Fibroblast of lung (primary cell): ENCODE results near the gene IGSF11. TPM values are rescaled to one million over a fixed set of nuclear protein-coding genes. Genes with fewer than 3 reads are reported as not detected.

Source experiments
- DNase-seq, 2 donors: peaks; one replicate each; pipeline versions ENCODE4 v3.0.0 to v3.0.0-alpha.2; 2010; ENCODE audit warnings: low read depth in 2 of 2
- H2AFZ ChIP-seq: 2 replicates; pipeline ENCODE4 v1.5.1; 2012; ENCODE audit warnings: low read length, control low read depth, inconsistent platforms
- H3K27ac ChIP-seq: 2 replicates; pipeline ENCODE4 v1.5.1; 2011; ENCODE audit warnings: low read length, control low read depth; ENCODE audit not compliant: insufficient read depth
- H3K27me3 ChIP-seq: 2 replicates; pipeline ENCODE4 v1.5.1; 2011; ENCODE audit warnings: mild to moderate bottlenecking, low read length; ENCODE audit not compliant: control insufficient read depth, insufficient read depth
- H3K36me3 ChIP-seq: 2 replicates; pipeline ENCODE4 v1.5.1; 2011; ENCODE audit warnings: low read length; ENCODE audit not compliant: control insufficient read depth, insufficient read depth
- H3K4me1 ChIP-seq: 2 replicates; pipeline ENCODE4 v1.5.1; 2011; ENCODE audit warnings: low read length; ENCODE audit not compliant: control insufficient read depth, insufficient read depth; ENCODE audit errors: extremely low read depth
- H3K4me2 ChIP-seq: 2 replicates; pipeline ENCODE4 v1.5.1; 2011; ENCODE audit warnings: low read length, control low read depth; ENCODE audit not compliant: insufficient read depth; ENCODE audit errors: extremely low read depth
- H3K4me3 ChIP-seq, 4 experiments: fragments of 200-600 bp in 1 of 4; sonication (generic) in 1 of 4; replicated peaks in 1 of 4; 2 replicates each; pipeline ENCODE4 v1.5.1; 2011 to 2016; ENCODE audit warnings: low read length in 4 of 4, low read depth in 3 of 4, mild to moderate bottlenecking in 3 of 4, control low read depth in 2 of 4, inconsistent platforms in 1 of 4, mixed read lengths in 1 of 4; ENCODE audit not compliant: insufficient read depth in 1 of 4; ENCODE audit errors: control extremely low read depth in 1 of 4
- H3K79me2 ChIP-seq: 2 replicates; pipeline ENCODE4 v1.5.1; 2012; ENCODE audit warnings: mild to moderate bottlenecking, low read length, inconsistent platforms; ENCODE audit not compliant: control insufficient read depth, insufficient read depth
- H3K9ac ChIP-seq: 2 replicates; pipeline ENCODE4 v1.5.1; 2011; ENCODE audit warnings: mild to moderate bottlenecking, low read length, control low read depth; ENCODE audit not compliant: insufficient read depth
- H3K9me3 ChIP-seq: 2 replicates; pipeline ENCODE4 v1.5.1; 2012; ENCODE audit warnings: low read depth, low read length; ENCODE audit not compliant: control insufficient read depth, insufficient read depth
- H4K20me1 ChIP-seq: 2 replicates; pipeline ENCODE4 v1.5.1; 2011; ENCODE audit warnings: low read length; ENCODE audit not compliant: control insufficient read depth, insufficient read depth; ENCODE audit errors: extremely low read depth
- CTCF ChIP-seq, 2 donors: IDR thresholded peaks in 1 of 2; conservative IDR thresholded peaks in 1 of 2; 1 replicate in 1 of 2; 2 replicates in 1 of 2; pipeline ENCODE4 v1.5.1; 2011 to 2012; ENCODE audit warnings: low read length in 2 of 2, control low read depth in 1 of 2, inconsistent platforms in 1 of 2, low read depth in 1 of 2, mild to moderate bottlenecking in 1 of 2
- EZH2 ChIP-seq: IDR thresholded peaks from 2 replicates; pipeline ENCODE4 v1.5.1; 2012; ENCODE audit warnings: low read length, control low read depth, mild to moderate bottlenecking; ENCODE audit errors: missing control alignments
- polyA plus RNA-seq, 2 donors: library from polyadenylated mRNA; depleted of rRNA in 1 of 2; stranded (reverse) in 1 of 2; unstranded in 1 of 2; fragments of >200 nt; gene quantifications; 2 replicates each; pipeline ENCODE4 v1.2.1, GENCODE V29; 2011 to 2012; ENCODE audit warnings: missing spikeins in 1 of 2
- total RNA-seq: library from RNA; depleted of rRNA; stranded (reverse); fragments of >200 nt; gene quantifications from 2 replicates; pipeline ENCODE4 v1.2.1, GENCODE V29; 2014

IGSF11 gene
- total and polyA plus RNA-seq, 2 donors (not counting 1 experiment from before 2014, with no cell fraction given): under 0.01 TPM; not detected in 1

- DNase-seq: no peak
- Histone ChIP-seq H3K4me3 (no peak overlapping the region), H3K9me3 (no peaks in the 10 kb centered on the region), H4K20me1 (no peaks in the 10 kb centered on the region), H2AFZ (no peak overlapping the region), H3K79me2 (no peaks in the 10 kb centered on the region), H3K4me2 (no peak overlapping the region), H3K27me3 (no peaks in the 10 kb centered on the region), H3K4me1 (no peaks in the 10 kb centered on the region), H3K9ac (no peak overlapping the region), H3K36me3 (no peaks in the 10 kb centered on the region), H3K27ac (no peak overlapping the region)
- TF ChIP-seq EZH2 (no peak), CTCF (conservative IDR thresholded peaks at IDR 0.05 in 1 of 2, IDR thresholded peaks at IDR 0.05 in 1 of 2; ENCODE audit: low read depth in 1 of 2, low read length in 2 of 2) (no peak)
These were observed 184.0 kb downstream of the IGSF11 start for GRCh38 chr3:118850687-118851086.

Other genes with a start within 250 kb of the IGSF11 start
- not detected in 2 replicates for gene TEX55, start 111.3 kb upstream of the IGSF11 start, total RNA-seq
- gene TEX55, start 111.3 kb upstream of the IGSF11 start, polyA plus RNA-seq: not detected in 2 replicates
- not detected in 2 replicates for gene UPK1B, start 138.8 kb upstream of the IGSF11 start, total RNA-seq
- gene UPK1B, start 138.8 kb upstream of the IGSF11 start, polyA plus RNA-seq: not detected in 2 replicates
- 16.4 and 19.5 TPM in 2 replicates for gene B4GALT4, start 206.0 kb upstream of the IGSF11 start, total RNA-seq
- gene B4GALT4, start 206.0 kb upstream of the IGSF11 start, polyA plus RNA-seq: 25.8 and 32.4 TPM in 2 replicates